Mesenchymal stem cell (in vitro differentiated cells and primary cell): Measurements from ENCODE around the gene FAM184A.

Experiments used
- DNase-seq: peaks from one replicate; pipeline ENCODE4 v3.0.0-alpha.2; 2013
- H2AFZ ChIP-seq: one replicate; pipeline ENCODE4 v1.6.1; 2013; ENCODE audit warnings: low read depth, mild to moderate bottlenecking, control low read depth, inconsistent platforms, low read length, moderate library complexity
- H2AK5ac ChIP-seq: 2 replicates; pipeline ENCODE4 v1.6.1; 2013; ENCODE audit warnings: low read length, moderate library complexity, mild to moderate bottlenecking, inconsistent platforms; ENCODE audit not compliant: severe bottlenecking
- H2BK120ac ChIP-seq: one replicate; pipeline ENCODE4 v1.6.1; 2013; ENCODE audit warnings: low read depth, mild to moderate bottlenecking, inconsistent platforms, low read length, moderate library complexity
- H2BK12ac ChIP-seq, 2 experiments: one replicate each; pipeline ENCODE4 v1.6.1; 2013; ENCODE audit warnings: inconsistent platforms in 2 of 2, low read length in 2 of 2, mild to moderate bottlenecking in 2 of 2, moderate library complexity in 2 of 2, control low read depth in 1 of 2
- H2BK15ac ChIP-seq: one replicate; pipeline ENCODE4 v1.6.1; 2013; ENCODE audit warnings: mild to moderate bottlenecking, low read depth, inconsistent platforms; ENCODE audit not compliant: poor library complexity, severe bottlenecking
- H2BK5ac ChIP-seq: 2 replicates; pipeline ENCODE4 v1.6.1; 2013; ENCODE audit warnings: low read depth, mild to moderate bottlenecking, low read length, control low read depth, inconsistent platforms; ENCODE audit not compliant: poor library complexity, severe bottlenecking
- H3K14ac ChIP-seq, 2 experiments: one replicate each; pipeline ENCODE4 v1.6.1; 2013; ENCODE audit warnings: inconsistent platforms in 2 of 2, low read length in 2 of 2, control low read depth in 1 of 2, mild to moderate bottlenecking in 1 of 2, moderate library complexity in 1 of 2
- H3K18ac ChIP-seq, 2 experiments: one replicate each; pipeline ENCODE4 v1.6.1; 2013; ENCODE audit warnings: inconsistent platforms in 2 of 2, low read length in 2 of 2, control low read depth in 1 of 2, low read depth in 1 of 2, mild to moderate bottlenecking in 1 of 2
- H3K23ac ChIP-seq, 2 experiments: one replicate each; pipeline ENCODE4 v1.6.1; 2013; ENCODE audit warnings: inconsistent platforms in 2 of 2, low read length in 2 of 2, mild to moderate bottlenecking in 2 of 2, moderate library complexity in 2 of 2, control low read depth in 1 of 2
- H3K27ac ChIP-seq: 2 replicates; pipeline ENCODE4 v1.5.1; 2013; ENCODE audit warnings: mild to moderate bottlenecking, moderate library complexity, low read length, control low read depth, inconsistent platforms; ENCODE audit not compliant: poor library complexity, severe bottlenecking
- H3K27me3 ChIP-seq, 2 experiments: 2 replicates each; pipeline versions ENCODE4 v1.6.1 to v1.7.0; 2013; ENCODE audit warnings: low read length in 2 of 2, mild to moderate bottlenecking in 2 of 2, moderate library complexity in 2 of 2, control low read depth in 1 of 2, inconsistent platforms in 1 of 2; ENCODE audit not compliant: control insufficient read depth in 1 of 2, insufficient read depth in 1 of 2
- H3K36me3 ChIP-seq, 2 experiments: 2 replicates each; pipeline versions ENCODE4 v1.6.1 to v1.7.0; 2013; ENCODE audit warnings: low read length in 2 of 2, control low read depth in 1 of 2, inconsistent platforms in 1 of 2, low read depth in 1 of 2, mild to moderate bottlenecking in 1 of 2; ENCODE audit not compliant: insufficient read depth in 2 of 2, control insufficient read depth in 1 of 2
- H3K4ac ChIP-seq, 2 experiments: one replicate each; pipeline ENCODE4 v1.6.1; 2013; ENCODE audit warnings: inconsistent platforms in 2 of 2, low read length in 2 of 2, mild to moderate bottlenecking in 2 of 2, moderate library complexity in 2 of 2, control low read depth in 1 of 2, low read depth in 1 of 2
- H3K4me1 ChIP-seq: 2 replicates; pipeline ENCODE4 v1.6.1; 2013; ENCODE audit warnings: low read depth, low read length, control low read depth; ENCODE audit not compliant: control insufficient read depth, insufficient read depth
- H3K4me2 ChIP-seq: 2 replicates; pipeline ENCODE4 v1.6.1; 2013; ENCODE audit warnings: low read length, mild to moderate bottlenecking, inconsistent platforms; ENCODE audit not compliant: poor library complexity, severe bottlenecking
- H3K4me3 ChIP-seq, 2 experiments: 2 replicates each; pipeline versions ENCODE4 v1.5.1 to v1.7.0; 2013; ENCODE audit warnings: low read length in 2 of 2, mild to moderate bottlenecking in 2 of 2, control low read depth in 1 of 2, low read depth in 1 of 2; ENCODE audit not compliant: insufficient read depth in 1 of 2
- H3K79me1 ChIP-seq: replicated peaks from 2 replicates; pipeline ENCODE4 v1.6.1; 2013; ENCODE audit warnings: mild to moderate bottlenecking, control low read depth, low read length, inconsistent platforms; ENCODE audit not compliant: poor library complexity, severe bottlenecking
- H3K9ac ChIP-seq: 2 replicates; pipeline ENCODE4 v1.7.0; 2013; ENCODE audit warnings: mild to moderate bottlenecking, low read length, moderate library complexity
- H3K9me3 ChIP-seq: 2 replicates; pipeline ENCODE4 v1.7.0; 2013; ENCODE audit warnings: mild to moderate bottlenecking, low read length; ENCODE audit not compliant: control insufficient read depth
- H4K8ac ChIP-seq: one replicate; pipeline ENCODE4 v1.6.1; 2013; ENCODE audit warnings: inconsistent platforms, mild to moderate bottlenecking, low read length, moderate library complexity
- H4K91ac ChIP-seq: one replicate; pipeline ENCODE4 v1.6.1; 2013; ENCODE audit warnings: mild to moderate bottlenecking, low read length, inconsistent platforms
- WGBS: methylation state at CpG from one replicate; pipeline ENCODE4 v1.1.7; 2013; ENCODE audit warnings: mixed read lengths; 5-methylcytosine and 5-hydroxymethylcytosine counted together

Gene FAM184A

GRCh38 chr6:118939683-118940082 is 138.8 kb downstream of the FAM184A start:
- H3K4me3 ChIP-seq: no peak overlapping the region
- no peak overlapping the region for H2BK120ac ChIP-seq
- no peak overlapping the region for H2AK5ac ChIP-seq
- no peaks in the 10 kb centered on the region for H3K27me3 ChIP-seq
- H3K36me3 ChIP-seq: no peaks in the 10 kb centered on the region
- no peak overlapping the region for H2BK5ac ChIP-seq
- H2AFZ ChIP-seq: no peak overlapping the region
- no peak overlapping the region for H2BK15ac ChIP-seq
- no peak overlapping the region for H3K23ac ChIP-seq
- no peak overlapping the region for H3K18ac ChIP-seq
- H3K27ac ChIP-seq: no peak overlapping the region
- no peak overlapping the region for H4K8ac ChIP-seq
- no peak overlapping the region for H3K9ac ChIP-seq
- peaks cover 20% of the 10 kb centered on the region for H3K79me1 ChIP-seq
- peaks cover 2% of the 10 kb centered on the region for H3K9me3 ChIP-seq
- H3K14ac ChIP-seq: no peak overlapping the region
- no peaks in the 10 kb centered on the region for H3K4me1 ChIP-seq
- no peak overlapping the region for H2BK12ac ChIP-seq
- H3K4ac ChIP-seq: no peak overlapping the region
- 100% methylated on average over 1 of the region's 1 CpG for WGBS
- no peak overlapping the region for H4K91ac ChIP-seq
- no peak for DNase-seq
- H3K4me2 ChIP-seq: no peak overlapping the region

- Histone ChIP-seq H3K27ac (no peak overlapping the region), H3K9me3 (no peaks in the 10 kb centered on the region), H2BK15ac (no peak overlapping the region), H3K4me3 (peak overlapping the region in 1 of 2 experiments; percentile 99), H3K79me1 (peaks cover 22% of the 10 kb centered on the region), H3K4me2 (no peak overlapping the region), H4K8ac (no peak overlapping the region), H2AK5ac (no peak overlapping the region), H2BK120ac (no peak overlapping the region), H2AFZ (no peak overlapping the region), H3K4ac (no peak overlapping the region), H3K4me1 (no peaks in the 10 kb centered on the region), H3K18ac (no peak overlapping the region), H3K23ac (no peak overlapping the region), H3K9ac (peak overlapping the region; percentile 95), H3K14ac (no peak overlapping the region), H3K27me3 (no peaks in the 10 kb centered on the region), H4K91ac (no peak overlapping the region), H3K36me3 (peaks cover 0 to 12% of the 10 kb centered on the region in 2 experiments), H2BK12ac (no peak overlapping the region), H2BK5ac (no peak overlapping the region)
- DNase-seq: no peak
- 76% methylated on average over 3 of the region's 3 CpGs for WGBS
Observed at GRCh38 chr6:118935978-118936703, 142.3 kb downstream of the FAM184A start.

GRCh38 chr6:118935331-118935668 is 143.2 kb downstream of the FAM184A start:
- H3K27ac ChIP-seq: peak overlapping the region; percentile 63
- no peak overlapping the region for H2BK120ac ChIP-seq
- no peaks in the 10 kb centered on the region for H3K4me1 ChIP-seq
- H3K36me3 ChIP-seq: peaks cover 0 to 19% of the 10 kb centered on the region in 2 experiments
- H3K14ac ChIP-seq: no peak overlapping the region
- H2BK5ac ChIP-seq: no peak overlapping the region
- H2AK5ac ChIP-seq: no peak overlapping the region
- peak overlapping the region; percentile 79 to 99 for H3K4me3 ChIP-seq
- WGBS: 93% methylated on average over 1 of the region's 1 CpG
- H3K79me1 ChIP-seq: peaks cover 20% of the 10 kb centered on the region
- H3K9me3 ChIP-seq: no peaks in the 10 kb centered on the region
- H4K91ac ChIP-seq: no peak overlapping the region
- H3K27me3 ChIP-seq: no peaks in the 10 kb centered on the region
- no peak overlapping the region for H4K8ac ChIP-seq
- no peak for DNase-seq
- H2BK12ac ChIP-seq: no peak overlapping the region
- H3K4me2 ChIP-seq: peak overlapping the region; percentile 94
- no peak overlapping the region for H2BK15ac ChIP-seq
- no peak overlapping the region for H3K4ac ChIP-seq
- peak overlapping the region; percentile 98 for H2AFZ ChIP-seq
- H3K9ac ChIP-seq: peak overlapping the region; percentile 95
- no peak overlapping the region for H3K18ac ChIP-seq
- no peak overlapping the region for H3K23ac ChIP-seq

- Histone ChIP-seq H3K14ac (peak within 1 kb of the TSS in 1 of 2 experiments; percentile 86), H3K79me1 (peaks cover 18% of the 10 kb centered on the region), H2AFZ (peak within 1 kb of the TSS; percentile 98), H3K27ac (peak within 1 kb of the TSS; percentile 94), H4K8ac (peak within 1 kb of the TSS; percentile 5), H2BK120ac (no peak within 1 kb of the TSS), H3K4me1 (no peaks in the 10 kb centered on the region), H2BK15ac (no peak within 1 kb of the TSS), H2BK5ac (peak within 1 kb of the TSS; percentile 57), H3K27me3 (no peaks in the 10 kb centered on the region), H3K36me3 (peaks cover 0 to 20% of the 10 kb centered on the region in 2 experiments), H3K9me3 (no peaks in the 10 kb centered on the region), H3K9ac (peak within 1 kb of the TSS; percentile 95), H3K4me2 (peak within 1 kb of the TSS; percentile 94), H4K91ac (peak within 1 kb of the TSS; percentile 78), H2BK12ac (peak within 1 kb of the TSS in 1 of 2 experiments; percentile 18), H3K23ac (peak within 1 kb of the TSS in 1 of 2 experiments; percentile 96), H3K18ac (peak within 1 kb of the TSS; percentile 26 to 37), H2AK5ac (no peak within 1 kb of the TSS), H3K4me3 (peak within 1 kb of the TSS; percentile 79 to 99), H3K4ac (peak within 1 kb of the TSS in 1 of 2 experiments; percentile 92)
- WGBS: under 1% methylated on average over 80 of the region's 95 CpGs
- DNase-seq: peak; percentile 91
Observed at GRCh38 chr6:118934461-118935330, 143.8 kb downstream of the FAM184A start, which contains the start of gene MCM9. MCM9 (minus strand) TSS chr6:118935159; CDS start chr6:118931723, 3,436 bp downstream.
